Left forelimb (tissue), 1 donor: ENCODE measurements around the gene NPBWR2.
"Not testable (repeated sequence)": the region's sequence is repeated elsewhere in the genome, so short reads cannot be mapped to it uniquely, and the experiment has no call there.

Source experiments
- DNase-seq: peaks from one replicate; pipeline ENCODE4 v3.0.0-alpha.2; 2018; ENCODE audit warnings: low spot score

Gene NPBWR2

DNA sequence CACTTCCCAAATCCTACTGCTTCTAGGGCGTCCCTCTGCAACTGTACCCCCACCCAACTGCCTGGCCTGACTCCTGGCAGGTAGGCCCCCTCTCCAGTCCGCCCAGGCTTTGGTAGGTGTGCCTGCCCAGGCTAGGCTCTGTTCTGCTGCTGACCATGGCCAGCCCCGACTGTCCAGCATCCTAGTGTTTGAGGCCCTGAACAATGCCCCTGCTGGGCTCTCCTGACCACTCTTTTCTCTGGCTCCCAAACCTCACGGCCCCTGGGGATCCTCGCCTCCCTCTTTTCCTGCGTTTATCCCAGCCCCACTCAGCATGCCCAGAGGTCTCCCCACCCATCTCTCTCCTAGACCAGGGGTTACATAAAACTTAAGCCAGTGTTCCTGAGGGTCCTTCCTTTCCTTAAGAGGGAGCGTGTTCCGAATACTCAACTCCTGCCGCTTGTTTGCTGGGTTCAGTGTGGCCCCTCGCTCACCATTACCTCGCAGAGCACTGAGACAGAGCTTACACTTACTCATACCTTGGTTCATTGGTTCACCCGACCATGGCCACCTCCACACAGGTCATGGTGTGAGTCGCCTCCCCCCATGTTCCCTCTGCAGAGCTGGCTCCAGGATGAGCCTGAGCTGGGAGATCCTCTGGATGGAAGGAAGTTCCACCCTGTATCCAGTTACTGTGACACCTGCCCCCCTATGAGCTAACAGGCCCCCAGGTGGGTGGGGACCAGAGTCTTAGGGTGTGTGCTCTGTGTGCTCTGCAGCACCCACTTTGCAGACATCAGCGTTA is 35.8 kb upstream of the NPBWR2 start:
- no peak for DNase-seq

DNA sequence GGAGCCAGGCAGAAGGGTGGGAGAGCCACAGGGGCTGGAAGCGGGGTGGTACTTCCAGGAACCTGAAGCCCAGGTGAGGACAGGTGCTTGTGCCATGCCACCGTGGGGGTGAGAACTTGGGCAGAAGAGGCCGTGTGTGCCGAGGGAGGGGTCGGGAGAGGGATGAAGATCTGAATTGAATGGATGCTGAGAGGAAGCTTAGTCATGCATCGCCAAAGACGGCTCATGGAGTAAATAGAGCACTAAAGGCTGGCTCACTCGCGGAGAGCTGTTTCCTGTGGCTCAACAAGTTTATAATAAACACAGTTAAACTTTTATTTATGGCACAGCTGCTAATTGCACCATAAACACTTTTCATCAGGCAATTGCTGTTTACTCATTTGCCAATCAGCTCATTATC is 35.2 kb upstream of the NPBWR2 start:
- no peak for DNase-seq

DNA sequence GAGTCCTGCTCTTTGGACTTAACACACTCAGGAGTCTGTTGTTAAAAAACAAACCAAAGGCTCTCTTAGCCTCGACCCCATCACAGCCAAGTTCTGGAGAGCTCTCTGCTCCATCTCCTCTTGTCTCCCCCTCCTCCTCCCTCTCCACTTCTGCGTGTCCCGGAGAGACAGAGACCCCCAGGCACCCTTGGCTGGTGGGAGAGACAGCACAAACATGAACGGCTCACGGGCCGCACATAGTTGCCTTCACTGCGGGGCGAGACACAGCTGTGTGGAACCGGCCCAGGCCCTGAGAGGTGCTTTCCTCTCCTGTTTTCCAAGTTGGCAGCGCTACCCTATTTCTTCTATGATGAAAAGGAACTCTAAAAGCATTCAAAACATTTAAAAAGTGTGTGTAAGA is 33.6 kb upstream of the NPBWR2 start:
- no peak for DNase-seq

DNA sequence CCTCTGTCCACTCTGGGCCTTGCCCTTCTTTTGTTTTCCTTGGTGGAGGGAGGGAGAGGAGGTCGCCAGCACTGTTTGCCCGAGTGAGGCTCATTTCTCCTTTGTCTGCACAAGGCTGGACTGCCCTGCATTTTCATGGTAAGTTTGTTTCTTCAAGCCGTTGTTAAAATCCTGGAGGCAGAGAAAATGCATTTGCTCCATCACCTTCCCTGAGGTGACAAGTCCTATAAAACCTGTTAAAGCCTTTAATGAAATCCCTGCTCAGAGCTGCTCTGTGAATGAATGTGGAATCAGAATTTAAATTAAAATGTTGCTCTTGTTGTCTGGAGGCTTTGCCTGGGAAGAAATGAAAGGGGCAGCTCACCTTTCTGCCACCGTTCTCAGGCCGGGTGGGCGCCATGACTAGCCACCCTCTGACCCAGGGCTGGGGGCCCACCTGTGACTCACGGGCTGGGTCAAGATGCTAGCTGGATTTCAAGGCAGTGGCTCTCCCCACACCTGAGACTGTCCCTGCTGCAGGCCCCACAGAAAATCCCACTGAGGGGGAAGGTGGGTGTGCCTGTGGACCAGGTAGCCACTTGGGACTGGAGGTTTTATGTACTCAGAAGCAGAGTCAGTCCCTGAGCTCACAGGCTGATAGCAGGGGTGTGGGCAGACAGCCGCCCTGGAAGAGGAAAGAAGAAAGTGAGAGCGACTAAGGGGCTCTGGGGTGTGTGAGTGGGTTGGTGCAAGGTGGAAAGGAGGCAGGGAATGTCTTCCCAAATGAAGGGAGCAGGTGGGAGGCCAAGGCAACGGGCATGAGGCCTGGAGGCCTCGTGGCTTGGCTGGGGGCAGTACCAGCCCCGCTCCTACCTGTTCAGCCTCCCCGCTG is 32.9 kb upstream of the NPBWR2 start:
- no peak for DNase-seq

DNA sequence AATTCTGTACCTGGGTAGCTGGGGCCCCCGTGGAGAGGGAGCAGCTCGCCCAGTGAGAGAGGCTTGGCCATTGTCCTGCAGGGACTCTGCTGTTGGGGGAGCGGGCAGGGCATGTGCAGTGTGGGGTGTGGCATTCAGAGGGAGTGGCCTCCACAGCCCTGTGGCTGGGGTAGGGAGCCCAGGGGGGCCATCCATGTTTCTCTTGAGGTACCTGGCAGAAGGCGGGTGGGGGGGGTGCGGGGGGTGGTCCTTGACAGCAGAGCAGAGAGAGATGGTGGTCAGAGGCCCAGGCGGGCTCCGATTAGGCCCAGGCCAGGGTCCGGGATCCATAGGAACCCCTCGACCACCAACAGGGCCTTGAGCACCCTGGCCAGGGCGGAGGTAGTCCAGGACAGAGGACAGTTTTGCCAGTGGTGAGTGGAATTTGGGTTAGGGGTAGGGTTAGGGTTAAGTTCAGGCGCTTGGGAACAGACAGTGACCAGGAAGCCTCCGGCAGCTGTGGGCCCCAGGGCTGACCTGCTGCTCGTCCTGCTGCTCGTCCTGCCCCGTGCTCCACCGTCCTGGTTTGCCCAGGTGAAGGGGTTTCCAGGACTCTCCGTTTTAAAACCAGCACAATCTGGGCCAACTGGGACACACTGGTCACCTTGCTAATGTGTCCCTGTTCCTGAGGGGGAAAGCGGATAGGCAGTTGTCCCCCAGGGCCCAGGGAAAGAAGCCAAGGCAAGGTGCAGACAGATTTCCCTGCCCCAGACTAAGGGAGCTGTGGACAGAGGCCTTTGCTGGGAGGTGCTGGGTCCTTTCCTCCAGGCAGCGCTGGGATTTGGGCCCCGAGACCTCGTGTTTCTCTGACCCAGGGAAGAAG is 32.1 kb upstream of the NPBWR2 start:
- DNase-seq, result no peak

DNA sequence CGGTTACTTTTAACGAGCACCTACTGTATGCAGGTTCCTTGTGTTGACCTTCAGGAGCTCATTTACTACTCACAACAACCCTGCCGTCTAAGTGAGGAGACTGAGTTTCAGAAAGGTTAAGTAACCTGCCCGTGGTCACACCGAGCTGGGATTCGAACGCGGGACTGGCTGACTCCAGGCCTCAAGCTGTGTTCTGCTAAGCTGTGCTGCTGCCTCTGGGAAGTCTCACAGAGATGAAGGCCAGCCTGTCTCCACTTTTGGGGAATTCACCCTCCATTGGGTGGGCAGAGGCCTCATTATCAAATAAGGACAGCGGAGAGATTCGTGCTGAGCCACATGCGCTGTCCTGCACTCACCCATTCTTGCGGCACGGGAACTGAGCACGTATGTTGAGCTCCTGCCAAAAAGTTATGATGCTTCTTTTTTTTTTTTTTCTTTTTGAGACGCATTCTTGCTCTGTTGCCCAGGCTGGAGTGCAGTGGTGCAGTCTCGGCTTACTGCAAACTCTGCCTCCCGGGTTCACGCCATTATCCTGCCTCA is 31.0 kb upstream of the NPBWR2 start:
- no peak for DNase-seq

DNA sequence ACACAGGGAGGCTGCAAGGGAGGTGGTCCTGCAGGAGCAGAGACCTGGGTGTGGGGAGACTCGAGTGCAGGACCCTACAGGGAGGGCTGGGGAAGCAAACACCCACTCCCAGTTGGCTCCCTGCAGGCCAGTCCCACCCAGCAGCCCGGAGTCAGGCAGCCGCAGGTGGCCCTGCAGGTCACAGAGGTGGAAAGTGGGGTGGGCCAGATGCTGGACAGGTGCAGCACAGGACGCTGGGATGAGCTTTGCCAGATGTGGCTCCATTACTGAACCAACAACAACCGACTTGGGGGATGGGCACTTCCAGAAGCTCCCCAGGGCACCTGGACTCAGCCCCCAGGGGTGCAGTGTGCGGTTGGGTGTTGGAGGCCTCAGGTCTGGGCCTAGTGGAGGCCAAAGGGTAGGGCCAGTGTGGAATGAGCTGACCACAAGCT is 30.2 kb upstream of the NPBWR2 start:
- no peak for DNase-seq

DNA sequence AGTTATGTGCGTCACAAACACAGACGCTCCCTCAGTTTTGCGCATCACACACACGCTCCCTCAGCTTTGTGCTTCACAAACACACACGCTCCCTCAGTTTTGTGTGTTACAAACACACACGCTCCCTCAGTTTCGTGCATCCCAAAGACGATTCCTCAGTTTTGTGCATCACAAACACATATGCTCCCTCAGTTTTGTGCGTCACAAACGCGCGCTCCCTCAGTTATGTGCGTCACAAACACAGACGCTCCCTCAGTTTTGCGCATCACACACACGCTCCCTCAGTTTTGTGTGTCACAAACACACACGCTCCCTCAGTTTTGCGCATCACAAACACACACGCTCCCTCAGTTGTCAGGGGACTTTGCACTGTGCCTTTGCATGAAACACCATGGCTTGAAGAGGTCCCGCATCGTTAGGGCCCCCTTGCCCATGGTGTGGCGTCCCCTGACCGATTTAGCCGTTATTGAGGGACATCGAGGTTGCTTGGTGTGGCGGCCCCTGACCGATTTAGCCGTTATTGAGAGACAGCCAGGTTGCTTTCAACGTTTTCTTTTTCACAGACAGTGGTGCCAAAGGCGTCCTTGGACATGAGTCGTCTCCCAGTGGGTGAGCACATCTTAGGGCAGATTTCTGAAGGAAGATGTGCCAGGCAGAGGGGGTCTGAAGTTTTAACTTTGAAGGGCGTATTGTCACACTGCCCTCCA is 28.8 kb upstream of the NPBWR2 start:
- DNase-seq, result no peak

DNA sequence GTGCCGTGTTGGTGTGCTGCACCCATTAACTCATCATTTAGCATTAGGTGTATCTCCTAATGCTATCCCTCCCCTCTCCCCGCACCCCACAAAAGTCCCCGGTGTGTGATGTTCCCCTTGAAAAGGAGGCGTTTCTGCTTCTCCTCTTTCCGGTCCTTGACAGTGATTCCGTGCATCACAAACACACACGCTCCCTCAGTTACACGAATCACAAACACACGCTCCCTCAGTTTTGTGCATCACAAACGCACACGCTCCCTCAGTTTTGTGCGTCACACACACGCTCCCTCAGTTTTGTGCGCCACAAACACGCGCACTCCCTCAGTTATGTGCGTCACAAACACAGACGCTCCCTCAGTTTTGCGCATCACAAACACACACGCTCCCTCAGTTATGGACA is 27.4 kb upstream of the NPBWR2 start:
- DNase-seq, result not testable (repeated sequence)

DNA sequence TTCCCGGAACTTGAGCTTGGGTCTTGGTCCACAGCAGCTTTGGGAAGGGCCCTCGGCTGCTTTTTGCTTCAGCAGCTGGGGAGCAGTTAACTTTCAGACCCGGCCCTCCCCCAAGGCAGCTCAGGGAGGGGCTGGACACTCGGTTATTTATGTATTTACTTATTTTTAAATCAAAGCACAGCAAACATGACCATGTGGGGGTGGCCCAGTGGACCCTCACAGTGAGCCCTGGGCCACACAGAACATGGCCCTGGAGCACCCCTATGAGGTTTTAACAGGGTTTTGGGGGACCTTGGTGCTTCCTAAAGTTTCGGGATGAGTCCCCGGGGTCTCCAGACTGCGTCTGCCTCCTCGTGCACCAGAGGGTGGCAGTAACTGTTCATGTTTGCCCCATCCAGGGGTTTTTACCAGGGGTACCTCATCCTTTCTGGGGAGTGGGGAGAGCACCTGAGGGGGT is 26.6 kb upstream of the NPBWR2 start:
- DNase-seq, result no peak

DNA sequence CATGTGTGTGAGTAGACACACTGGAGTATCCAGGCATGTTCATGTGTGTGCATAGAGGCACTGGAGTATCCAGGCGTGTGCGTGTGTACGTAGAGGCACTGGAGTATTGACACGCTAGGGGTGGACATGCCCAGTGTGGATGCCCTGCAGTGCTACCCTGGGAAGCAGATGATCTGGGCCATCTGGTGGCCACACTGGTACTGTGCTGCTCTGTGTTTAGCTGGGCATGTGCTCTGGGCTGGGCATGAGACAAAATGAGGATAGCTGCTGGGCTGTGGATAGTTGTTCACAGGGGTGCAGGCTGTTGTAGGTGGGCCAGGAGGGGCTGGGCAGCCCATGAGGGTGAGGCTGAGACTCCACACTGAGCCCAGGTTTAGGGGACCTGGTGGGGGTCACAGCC is 24.0 kb upstream of the NPBWR2 start:
- no peak for DNase-seq

DNA sequence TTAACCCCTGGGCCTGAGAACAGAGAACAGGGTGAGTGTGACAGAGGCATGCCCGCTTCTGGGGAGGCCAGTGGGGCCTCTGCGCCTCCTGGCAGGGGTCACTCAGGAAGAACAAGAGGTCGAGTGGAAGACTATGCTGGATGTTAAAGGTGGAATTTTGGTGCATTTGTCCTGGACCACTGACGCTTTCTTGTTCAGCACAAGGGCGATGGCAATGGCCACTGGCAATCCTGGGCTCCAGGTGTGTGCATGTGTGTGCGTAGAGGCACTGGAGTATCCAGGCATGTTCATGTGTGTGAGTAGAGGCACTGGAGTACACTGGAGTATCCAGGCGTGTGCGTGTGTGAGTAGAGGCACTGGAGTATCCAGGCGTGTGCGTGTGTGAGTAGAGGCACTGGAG is 23.5 kb upstream of the NPBWR2 start:
- no peak for DNase-seq

DNA sequence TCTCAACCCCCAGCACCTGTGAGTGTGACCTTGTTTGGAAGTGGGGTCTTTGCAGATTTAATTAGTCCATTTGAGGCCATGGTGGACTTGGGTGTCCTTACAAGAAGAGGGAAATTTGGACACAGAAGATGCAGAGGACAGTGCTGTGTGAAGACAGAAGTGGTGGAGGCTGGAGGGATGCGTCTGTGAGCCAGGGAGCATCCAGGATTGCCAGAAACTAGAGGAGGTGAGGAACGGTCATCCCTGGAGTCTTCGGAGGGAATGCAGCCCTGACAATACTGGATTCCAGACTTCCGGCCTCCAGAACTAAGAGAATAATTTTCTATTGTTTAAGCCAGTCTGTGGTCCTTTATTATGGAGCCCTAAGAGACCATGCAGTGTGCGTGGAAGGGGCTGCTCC is 22.9 kb upstream of the NPBWR2 start:
- no peak for DNase-seq

DNA sequence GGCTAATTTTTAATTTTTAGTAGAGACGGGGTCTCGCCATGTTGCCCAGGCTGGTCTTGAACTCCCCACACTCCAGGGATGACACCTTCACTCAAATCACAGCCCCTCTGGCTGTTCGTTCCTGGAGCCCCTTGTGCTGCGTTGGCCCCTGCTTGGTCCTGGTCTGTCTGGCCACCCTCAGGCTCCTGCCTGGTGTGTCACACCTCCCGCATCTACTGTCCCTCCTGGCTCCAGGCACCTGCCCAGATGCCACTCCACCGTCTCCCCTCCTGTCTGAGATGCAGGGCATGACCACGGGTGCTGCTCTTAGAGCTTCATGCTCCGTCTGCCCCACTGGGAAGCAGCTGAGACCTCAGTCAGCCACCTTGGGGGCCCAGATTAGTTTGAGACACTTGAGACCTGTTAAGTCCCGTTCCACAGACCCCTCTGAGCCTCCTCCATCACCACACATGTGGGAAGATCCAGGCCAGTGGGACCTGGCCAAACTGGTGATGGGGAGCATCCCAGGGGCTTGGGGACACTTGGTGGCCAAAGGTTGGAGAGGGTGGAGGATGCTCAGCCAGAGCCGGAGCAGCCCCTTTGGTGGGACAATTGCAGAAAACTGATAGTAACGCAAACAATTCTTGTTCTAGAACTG is 21.9 kb upstream of the NPBWR2 start:
- no peak for DNase-seq

DNA sequence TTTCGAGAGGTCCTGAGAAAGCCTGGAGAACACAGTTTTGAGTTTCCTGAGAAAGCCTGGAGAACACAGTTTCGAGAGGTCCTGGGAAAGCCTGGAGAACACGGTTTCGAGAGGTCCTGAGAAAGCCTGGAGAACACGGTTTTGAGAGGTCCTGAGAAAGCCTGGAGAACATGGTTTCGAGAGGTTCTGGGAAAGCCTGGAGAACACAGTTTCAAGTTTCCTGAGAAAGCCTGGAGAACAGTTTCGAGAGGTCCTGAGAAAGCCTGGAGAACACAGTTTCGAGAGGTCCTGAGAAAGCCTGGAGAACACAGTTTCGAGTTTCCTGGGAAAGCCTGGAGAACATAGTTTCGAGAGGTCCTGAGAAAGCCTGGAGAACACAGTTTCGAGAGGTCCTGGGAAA is 16.2 kb upstream of the NPBWR2 start:
- not testable (repeated sequence) for DNase-seq

DNA sequence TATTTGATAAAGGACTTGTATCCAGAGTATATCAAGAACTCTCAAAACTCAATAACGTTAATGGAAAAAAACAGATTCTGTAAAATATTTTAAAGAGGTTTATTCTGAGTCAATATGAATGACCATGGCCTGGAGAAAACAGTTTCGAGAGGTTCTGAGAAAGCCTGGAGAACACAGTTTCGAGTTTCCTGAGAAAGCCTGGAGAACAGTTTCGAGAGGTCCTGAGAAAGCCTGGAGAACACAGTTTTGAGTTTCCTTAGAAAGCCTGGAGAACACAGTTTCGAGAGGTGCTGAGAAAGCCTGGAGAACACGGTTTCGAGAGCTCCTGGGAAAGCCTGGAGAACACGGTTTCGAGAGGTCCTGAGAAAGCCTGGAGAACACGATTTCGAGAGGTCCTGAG is 15.6 kb upstream of the NPBWR2 start:
- not testable (repeated sequence) for DNase-seq

DNA sequence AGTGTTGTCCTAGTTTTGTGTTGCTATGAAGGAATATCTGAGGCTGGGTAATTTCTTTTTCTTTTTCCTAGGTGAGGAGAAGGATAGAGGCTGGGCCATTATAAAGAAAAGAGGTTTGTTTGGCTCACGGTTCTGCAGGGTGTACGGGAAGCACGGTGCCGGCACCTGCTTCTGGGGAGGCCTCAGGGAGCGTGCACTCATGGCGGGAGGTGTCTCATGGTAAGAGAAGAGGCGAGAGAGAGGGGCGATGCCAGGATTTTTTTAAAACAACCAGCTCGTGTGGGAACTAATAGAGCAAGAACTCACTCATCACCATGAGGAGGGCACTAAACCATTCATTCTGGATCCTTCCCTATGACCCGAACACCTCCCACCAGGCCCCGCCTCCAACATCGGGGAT is 14.2 kb upstream of the NPBWR2 start:
- no peak for DNase-seq

DNA sequence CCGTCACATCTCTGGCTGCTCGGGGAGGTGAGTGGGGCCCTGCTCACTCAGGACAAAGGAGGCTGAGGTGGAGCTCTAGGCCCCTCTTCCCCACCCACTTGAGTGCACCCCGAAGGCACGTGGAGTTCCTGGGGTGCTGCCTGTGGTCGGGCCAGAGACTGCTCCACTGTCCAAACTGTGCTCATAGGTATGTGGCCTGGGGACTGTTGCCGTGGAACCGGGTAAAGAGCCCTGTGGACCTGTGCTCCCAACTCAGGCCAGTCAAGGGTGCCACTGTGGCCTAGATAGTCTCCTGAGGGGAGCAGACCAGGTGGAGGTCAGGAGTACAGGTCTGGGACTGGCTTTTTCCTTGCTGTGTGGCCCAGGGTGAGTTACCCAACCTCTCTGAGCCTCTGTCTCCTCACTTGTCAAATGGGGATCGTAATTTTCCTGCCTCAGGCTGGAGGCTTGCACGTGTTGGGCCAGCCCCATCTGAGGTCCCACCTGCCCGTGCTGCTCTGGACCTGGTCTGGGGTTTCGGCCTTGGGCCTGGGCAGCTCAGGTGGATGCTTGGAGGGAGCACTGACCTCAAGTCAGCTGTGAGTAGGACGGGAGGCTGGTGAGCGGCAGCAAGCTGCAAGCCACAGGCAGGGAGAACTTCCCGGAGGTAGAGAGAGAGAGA is 12.4 kb upstream of the NPBWR2 start:
- no peak for DNase-seq

DNA sequence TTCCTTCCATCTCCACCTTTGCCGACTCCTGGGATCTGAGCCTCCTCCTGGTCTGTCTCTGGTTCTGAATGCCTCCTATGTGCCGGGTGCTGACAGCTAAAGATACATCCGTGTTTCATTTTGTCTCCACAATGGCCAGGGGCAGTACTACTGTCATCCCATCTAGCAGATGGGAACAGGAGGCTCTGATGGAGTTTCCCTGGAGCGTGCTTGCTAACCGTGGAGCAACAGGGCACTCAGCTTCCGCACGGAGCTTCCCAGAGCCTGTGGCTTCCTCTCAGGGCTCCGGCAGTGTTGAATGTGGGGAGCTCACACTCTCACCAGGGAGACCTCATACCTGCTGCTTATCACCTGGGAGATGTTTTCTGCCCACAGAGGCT is 11.9 kb upstream of the NPBWR2 start:
- DNase-seq, result peak; percentile 51

DNA sequence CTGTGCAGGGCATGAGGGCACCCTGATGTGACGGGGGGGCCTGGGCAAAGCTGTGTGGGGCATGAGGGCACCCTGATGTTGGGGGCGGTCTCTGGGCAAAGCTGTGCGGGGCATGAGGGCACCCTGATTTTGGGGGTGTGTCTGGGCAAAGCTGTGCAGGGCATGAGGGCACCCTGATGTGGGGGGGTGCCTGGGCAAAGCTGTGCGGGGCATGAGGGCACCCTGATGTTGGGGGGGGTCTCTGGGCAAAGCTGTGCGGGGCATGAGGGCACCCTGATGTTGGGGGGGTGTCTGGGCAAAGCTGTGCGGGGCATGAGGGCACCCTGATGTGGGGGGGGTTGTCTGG is 10.0 kb upstream of the NPBWR2 start:
- DNase-seq, result not testable (repeated sequence)
